GM21723 (cell line): ENCODE results near the gene CDK4.

Experiments used
- ATAC-seq: cut with Tn5 transposase; IDR thresholded peaks from one replicate; pipeline ENCODE4 v1.9.1; 2021; ENCODE audit warnings: mild to moderate bottlenecking, moderate library complexity; ENCODE audit not compliant: unreplicated experiment

The CDK4 gene

DNA sequence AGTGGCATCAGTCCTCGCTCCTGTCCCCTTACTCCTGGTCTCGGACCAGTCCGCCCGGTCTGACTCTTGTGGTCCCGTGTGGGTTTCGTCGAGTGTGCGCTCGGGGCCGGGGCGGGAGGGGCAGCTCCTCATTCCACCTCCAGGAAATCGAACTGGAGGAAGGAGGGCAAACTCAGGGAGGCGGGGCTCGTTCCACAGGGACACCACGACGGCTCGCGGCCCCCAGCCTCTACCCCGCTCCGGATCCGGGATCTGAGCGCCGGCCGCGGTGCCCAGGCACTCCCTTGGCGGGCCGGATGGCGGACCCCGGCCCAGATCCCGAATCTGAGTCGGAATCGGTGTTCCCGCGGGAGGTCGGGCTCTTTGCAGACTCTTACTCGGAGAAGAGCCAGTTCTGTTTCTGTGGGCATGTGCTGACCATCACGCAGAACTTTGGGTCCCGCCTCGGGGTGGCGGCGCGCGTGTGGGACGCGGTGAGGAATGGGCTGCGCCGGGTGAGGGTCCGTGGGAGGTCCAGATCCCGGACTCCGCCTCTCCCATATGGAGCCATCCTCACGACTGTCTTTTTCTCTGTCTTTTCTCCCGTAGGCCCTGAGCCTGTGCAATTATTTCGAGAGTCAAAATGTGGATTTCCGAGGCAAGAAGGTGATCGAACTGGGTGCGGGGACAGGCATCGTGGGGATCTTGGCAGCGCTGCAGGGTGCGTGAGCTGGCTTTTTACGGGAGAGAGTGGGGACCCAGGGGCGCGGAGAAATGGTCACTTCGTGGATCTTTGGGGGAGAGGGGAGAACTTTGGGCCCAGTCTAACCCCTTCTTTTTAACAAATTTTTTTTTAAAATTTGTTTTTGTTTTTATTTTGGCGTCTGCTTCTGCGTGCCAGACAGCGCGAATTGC is 20.6 kb upstream of the CDK4 start, which contains the start of gene EEF1AKMT3:
TSS of gene EEF1AKMT3 (plus strand) at position 186 of the 894 bp plus-strand sequence. CDS start at position 297, 111 bp downstream.
- ATAC-seq: peak; percentile 7

DNA sequence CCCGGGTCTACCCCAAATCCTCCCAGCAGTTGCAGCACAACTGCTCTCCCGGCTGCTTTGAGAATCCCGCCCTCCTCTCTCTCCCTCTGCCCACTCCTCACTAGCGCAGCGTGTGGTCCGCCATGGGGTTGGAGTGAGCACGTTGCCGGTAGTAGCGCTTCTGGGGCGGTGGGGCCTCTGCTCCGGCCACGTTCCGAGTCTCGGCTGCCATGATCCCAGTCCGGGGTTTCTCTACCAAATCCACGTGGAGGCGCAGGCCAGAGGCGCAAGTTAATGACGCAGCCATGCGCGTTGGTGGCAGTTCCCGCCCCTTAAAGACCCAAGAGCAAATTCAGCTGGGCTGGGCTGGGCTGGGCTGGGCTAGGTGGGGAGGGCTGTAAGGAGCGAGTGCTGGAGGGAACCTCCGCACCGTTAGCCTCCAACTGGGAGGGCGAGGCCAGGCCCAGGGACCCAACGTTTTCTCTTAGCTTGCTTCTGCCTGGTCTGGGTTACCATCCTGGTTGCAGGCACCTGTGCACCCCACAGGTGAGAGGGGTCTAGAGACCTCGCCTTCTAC is 19.8 kb upstream of the CDK4 start, which contains the start of gene METTL1:
TSS of gene METTL1 (minus strand) at position 233 of the 556 bp plus-strand sequence. CDS start at position 211, 22 bp downstream.
- ATAC-seq: peak; percentile 82

DNA sequence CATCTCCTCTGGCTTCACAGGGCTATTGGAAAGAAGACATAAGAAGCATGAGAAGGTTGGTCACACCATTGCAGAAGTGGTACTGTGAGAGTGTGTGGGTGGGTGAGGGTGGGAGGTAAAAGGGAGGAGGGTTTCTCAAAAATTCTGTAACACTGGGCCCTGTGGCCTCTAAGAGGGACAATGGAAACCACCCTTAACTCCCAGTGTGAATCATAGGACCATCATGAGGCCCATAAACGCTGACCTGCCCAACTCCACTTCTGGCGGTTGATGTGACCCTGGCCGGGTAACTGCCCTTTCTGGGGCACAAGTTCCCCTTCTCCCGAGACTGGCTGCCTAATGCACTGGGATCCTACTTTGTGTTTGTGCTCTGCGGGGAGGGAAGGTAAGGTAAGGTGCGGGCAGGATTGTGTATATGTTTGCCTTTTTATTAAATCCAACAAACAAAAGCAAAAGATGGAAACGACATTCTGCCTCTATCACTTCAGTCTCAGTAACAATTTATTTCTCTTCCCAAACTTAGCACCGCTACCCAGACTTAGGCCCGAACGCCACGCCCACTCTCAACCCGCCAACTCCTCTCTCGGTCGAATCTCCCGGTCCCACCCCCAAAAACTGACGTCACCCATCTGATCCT is 19.2 kb upstream of the CDK4 start:
- peak; percentile 79 for ATAC-seq

- ATAC-seq: no peak
These were observed 18.6 kb upstream of the CDK4 start for GRCh38 chr12:57770734-57771133.

GRCh38 chr12:57769594-57769993 is 17.5 kb upstream of the CDK4 start:
- no peak for ATAC-seq

GRCh38 chr12:57767876-57768275 is 15.8 kb upstream of the CDK4 start:
- no peak for ATAC-seq

- no peak for ATAC-seq
These were observed 15.2 kb upstream of the CDK4 start for GRCh38 chr12:57767305-57767698.

DNA sequence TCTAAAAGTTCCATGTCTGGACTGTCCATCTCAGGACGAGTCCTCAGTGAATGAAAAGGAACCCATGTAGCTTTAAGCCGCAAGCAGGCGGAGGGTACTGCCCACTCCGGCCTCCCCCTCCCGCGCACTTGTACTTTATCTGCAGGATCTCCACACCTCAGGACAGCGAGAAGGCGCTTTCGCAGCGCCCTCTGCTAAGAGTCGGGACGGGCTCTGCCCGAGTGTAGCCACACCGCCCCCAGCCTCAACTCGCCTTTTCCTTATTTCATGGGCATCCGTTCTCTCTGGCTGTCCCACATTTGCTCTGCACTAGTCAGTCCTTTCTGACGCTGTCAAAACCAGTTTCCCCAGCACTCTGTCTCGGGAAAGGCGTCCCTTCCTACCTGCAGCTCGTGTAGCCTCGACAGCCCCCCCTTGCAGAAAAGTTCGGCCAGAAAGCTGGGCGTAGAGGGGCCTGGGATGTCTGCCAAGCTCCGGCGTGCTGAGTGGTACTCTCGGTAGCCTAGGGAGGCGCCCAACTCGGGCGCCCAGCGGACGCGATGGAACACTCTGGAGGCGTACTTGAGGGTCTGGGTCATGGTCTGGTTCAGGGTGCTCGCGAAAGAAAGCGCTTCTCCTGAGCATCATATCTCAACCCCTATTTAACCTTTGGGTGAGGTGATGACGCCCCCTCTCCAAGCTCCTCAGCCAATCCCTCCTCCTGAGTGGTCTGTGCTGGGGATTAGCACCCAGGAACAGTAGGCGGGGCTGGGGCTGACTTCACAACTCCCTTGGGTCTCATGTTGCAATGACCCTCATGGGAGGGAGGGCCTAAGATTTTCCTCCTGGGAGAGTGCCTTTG is 14.6 kb upstream of the CDK4 start, which contains the start of gene CYP27B1:
TSS of gene CYP27B1 (minus strand) at position 615 of the 841 bp plus-strand sequence. CDS start at position 578, 37 bp downstream.
- ATAC-seq: no peak

DNA sequence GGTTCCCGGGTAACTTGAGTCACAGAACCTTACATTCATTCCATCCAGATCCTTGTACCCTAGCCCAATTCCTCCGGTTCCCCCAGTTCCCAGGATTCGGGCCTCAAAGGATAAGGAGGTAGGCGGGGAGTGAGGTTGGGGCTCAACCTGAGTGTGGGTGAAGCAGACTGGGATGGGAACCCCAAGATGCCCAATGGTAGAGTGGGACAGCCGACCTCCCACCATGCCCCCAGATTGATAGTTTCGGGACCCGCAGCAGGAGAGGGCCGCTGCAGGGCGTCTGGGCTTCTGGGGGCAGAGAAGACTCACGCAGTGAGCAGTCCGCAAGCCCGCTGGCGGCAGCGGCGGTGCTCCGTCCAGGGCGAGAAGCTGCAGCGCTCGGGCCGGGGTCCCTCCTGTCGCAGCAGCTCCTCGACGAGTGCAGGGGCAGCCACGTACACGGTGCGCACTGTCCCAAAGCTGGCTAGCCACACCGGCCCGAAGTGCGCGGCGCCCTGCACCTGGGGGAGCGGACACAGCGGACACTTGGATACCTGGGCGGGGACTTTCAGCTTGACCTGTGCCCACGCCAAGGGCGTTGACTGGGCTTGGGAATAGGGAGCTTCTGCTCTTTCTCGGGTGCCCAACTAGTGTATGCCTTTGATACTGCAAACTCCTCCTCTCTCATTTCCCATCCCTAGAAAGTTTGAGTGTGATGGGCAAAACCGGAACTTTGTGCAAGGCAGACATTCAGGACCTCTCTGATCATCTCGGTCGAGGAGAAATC is 13.8 kb upstream of the CDK4 start:
- peak; percentile 1 for ATAC-seq

DNA sequence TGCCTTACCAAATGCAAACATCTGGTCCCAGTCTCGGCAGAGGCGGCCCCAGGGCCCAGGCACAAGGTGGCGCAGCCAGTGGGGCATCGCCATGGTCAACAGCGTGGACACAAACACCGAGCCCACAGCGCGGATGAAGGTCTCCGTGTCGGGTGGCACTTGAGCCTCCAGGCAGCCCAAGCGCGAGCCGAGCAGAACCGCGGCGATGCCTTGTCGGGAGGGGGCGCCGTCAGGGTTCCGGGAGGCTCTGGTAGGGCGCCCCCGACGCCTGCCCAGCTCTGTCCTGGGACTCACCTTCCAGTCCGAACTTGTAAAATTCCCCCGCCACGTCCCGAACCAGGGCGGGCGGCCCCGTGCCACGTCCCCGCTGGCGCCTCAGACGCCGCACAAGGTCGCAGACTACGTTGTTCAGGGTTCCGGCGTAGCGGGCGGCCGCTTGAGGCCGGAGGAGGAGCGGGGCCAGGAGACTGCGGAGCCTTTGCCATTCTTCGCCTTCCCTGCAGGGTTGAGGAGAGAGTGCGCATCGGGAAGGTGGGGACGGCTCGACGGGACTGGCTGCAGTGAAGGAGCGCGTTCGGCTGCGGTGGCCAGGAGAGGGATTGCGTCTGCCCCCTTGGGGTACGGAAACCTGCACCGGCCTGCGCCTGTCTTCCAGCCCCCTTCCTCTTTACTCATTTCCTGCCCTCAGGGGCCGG is 13.0 kb upstream of the CDK4 start:
- ATAC-seq: peak; percentile 77

DNA sequence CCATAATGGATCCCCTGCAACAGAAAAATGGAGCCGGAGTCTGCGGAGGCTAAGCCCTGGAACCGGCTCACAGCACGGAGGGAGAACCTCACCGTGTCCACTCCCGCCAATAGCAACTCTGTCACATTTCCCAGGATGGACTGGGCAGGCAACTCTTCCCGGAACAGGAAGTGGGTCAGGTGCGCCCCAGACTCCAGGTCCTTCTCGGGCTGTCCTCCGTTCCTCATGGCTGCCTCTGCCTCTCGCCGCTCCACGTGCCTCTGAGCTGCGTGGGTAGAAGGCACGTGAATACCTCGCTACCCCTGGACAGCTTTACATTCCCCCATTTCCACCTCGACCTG is 12.5 kb upstream of the CDK4 start:
- peak; percentile 1 for ATAC-seq

- no peak for ATAC-seq
These were observed 12.0 kb upstream of the CDK4 start for GRCh38 chr12:57763881-57764661.

DNA sequence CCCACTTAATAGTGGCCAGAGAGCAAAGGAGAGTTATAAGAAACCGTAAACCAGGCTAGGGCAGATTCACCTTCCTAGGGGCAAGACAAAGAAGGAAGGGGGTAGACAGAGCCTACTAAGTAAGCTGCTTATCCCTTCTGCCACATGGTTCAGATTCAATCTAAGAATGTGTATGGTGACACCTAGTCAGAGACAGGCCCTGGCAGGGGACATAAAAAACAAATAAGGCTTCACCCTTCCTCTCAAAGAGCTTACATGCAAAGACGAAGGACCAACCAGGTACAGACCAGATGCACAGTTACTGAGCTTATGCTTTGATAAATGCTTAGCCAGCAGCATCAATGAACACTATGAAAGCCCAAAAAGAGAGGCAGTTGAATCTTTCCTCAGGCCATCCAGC is 10.4 kb upstream of the CDK4 start:
- ATAC-seq: no peak

- no peak for ATAC-seq
These were observed 9.4 kb upstream of the CDK4 start for GRCh38 chr12:57761391-57761998.

DNA sequence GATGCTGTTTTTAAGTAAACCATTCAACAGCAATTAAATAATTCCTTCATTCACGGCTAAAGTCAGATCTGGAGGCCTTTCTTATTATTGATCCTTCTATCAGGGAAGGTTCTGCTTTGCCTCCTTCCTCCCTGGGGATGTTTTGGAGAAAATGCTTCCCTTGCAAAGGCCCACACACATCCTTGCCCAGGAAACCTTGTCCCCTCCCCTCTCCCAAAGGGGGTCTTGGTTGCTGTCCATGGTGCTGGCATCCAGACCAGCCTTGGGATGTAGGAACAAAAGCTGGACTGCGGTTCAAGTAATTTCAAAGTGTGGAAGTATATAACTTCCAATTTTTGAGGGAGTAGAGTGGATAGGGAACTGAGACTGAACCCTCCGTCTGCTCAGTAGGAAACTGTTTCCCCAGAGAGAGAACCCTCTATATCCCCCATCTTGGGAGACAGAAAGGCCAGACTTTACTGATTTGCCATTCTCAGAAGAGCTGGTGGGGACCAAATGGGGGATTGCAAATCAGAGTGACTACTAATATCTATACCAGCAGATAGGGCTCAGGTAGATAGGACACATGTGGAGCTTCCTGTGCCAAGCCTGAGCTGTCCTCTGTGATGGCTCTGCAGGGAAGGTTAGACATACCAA is 8.4 kb upstream of the CDK4 start:
- no peak for ATAC-seq

- no peak for ATAC-seq
These were observed 7.4 kb upstream of the CDK4 start for GRCh38 chr12:57759360-57759980.
